Suprapubic skin (tissue), 4 donors: Measurements from ENCODE around the gene MAP7D1. TPM values are rescaled to one million over a fixed set of nuclear protein-coding genes. Genes with fewer than 3 reads are reported as not detected.
A peak's percentile ranks its signal among the peaks of the same experiment; 100 is the strongest.

ENCODE experiments used
- DNase-seq, 2 donors: peaks; one replicate each; pipeline ENCODE4 v3.0.0-alpha.2; 2019; ENCODE audit warnings: low spot score in 2 of 2
- H3K27ac ChIP-seq: fragments of 200-600 bp; sonication (generic); one replicate; pipeline ENCODE4 v1.5.1; 2019
- H3K27me3 ChIP-seq: fragments of 200-600 bp; sonication (generic); one replicate; pipeline ENCODE4 v1.5.1; 2019
- H3K36me3 ChIP-seq: fragments of 200-600 bp; sonication (generic); one replicate; pipeline ENCODE4 v1.5.1; 2019
- H3K4me1 ChIP-seq: fragments of 200-600 bp; sonication (generic); one replicate; pipeline ENCODE4 v1.5.1; 2019
- H3K4me3 ChIP-seq: fragments of 200-600 bp; sonication (generic); one replicate; pipeline ENCODE4 v1.5.1; 2019; ENCODE audit warnings: mild to moderate bottlenecking
- H3K9me3 ChIP-seq: fragments of 200-600 bp; sonication (generic); one replicate; pipeline ENCODE4 v1.5.1; 2019
- EP300 ChIP-seq: sonication (generic); formaldehyde crosslinking; IDR thresholded peaks from one replicate; pipeline ENCODE4 v1.6.1; 2017; ENCODE audit warnings: antibody characterized with exemption
- POLR2A ChIP-seq, 2 donors: fragments of 450-650 bp; IDR thresholded peaks; one replicate each; pipeline ENCODE4 v1.6.1; 2017; ENCODE audit warnings: antibody characterized with exemption in 2 of 2, mild to moderate bottlenecking in 2 of 2, moderate library complexity in 2 of 2
- POLR2AphosphoS5 ChIP-seq, 3 donors: sonication (generic); formaldehyde crosslinking; IDR thresholded peaks; one replicate each; pipeline ENCODE4 v1.6.1; 2017; ENCODE audit warnings: antibody characterized with exemption in 3 of 3
- WGBS: methylation state at CpG from one replicate; pipeline ENCODE4 v1.1.5; 2018; 5-methylcytosine and 5-hydroxymethylcytosine counted together
- total RNA-seq, 4 donors: library from RNA; depleted of rRNA; stranded (reverse); fragments of >200 nt; gene quantifications; one replicate each; pipeline ENCODE4 v1.1.0, GENCODE V29; 2016
- TF ChIP-seq, protein P1 (sequence below), 2 donors: fragments of 200-600 bp in 1 of 2; fragments of 450-650 bp in 1 of 2; sonication (generic) in 1 of 2; IDR thresholded peaks; one replicate each; pipeline ENCODE4 v1.5.1; 2016 to 2019; ENCODE audit warnings: antibody characterized with exemption in 2 of 2, mild to moderate bottlenecking in 1 of 2, moderate library complexity in 1 of 2

The MAP7D1 gene
- total RNA-seq, 4 donors from 2014 or later, result 80.0 to 119 (median 94.6) TPM

DNA sequence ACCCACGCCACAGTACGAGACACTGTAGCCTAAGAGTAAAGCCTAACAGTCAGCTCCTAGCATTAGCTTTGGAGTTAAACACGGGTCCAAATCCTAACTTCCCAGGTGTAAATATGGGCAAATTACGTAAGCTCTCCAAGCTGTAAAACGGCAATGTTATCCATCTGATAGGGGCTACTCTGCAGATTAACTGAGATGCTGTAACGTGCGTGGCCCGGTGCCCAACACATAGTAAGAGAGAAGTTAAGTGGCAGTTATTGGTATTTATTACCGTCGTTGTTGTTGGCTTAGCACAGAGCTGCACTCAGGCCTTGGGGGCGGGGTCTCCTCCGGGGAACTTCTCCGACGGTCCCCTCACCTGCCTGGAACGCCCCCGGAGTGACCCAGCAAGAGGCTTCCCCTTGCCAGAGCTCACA, 7.1 kb upstream of the MAP7D1 start:
- no peaks in the 10 kb centered on the region for H3K27me3 ChIP-seq
- peak overlapping the region; percentile 97 for H3K27ac ChIP-seq
- no peak for DNase-seq
- peak overlapping the region; percentile 74 for H3K4me3 ChIP-seq
- TF ChIP-seq POLR2A (IDR thresholded peaks at IDR 0.05) (no peak), POLR2AphosphoS5 (IDR thresholded peaks at IDR 0.05) (no peak), EP300 (no peak)
- TF ChIP-seq, protein P1, sequence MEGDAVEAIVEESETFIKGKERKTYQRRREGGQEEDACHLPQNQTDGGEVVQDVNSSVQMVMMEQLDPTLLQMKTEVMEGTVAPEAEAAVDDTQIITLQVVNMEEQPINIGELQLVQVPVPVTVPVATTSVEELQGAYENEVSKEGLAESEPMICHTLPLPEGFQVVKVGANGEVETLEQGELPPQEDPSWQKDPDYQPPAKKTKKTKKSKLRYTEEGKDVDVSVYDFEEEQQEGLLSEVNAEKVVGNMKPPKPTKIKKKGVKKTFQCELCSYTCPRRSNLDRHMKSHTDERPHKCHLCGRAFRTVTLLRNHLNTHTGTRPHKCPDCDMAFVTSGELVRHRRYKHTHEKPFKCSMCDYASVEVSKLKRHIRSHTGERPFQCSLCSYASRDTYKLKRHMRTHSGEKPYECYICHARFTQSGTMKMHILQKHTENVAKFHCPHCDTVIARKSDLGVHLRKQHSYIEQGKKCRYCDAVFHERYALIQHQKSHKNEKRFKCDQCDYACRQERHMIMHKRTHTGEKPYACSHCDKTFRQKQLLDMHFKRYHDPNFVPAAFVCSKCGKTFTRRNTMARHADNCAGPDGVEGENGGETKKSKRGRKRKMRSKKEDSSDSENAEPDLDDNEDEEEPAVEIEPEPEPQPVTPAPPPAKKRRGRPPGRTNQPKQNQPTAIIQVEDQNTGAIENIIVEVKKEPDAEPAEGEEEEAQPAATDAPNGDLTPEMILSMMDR (IDR thresholded peaks at IDR 0.05), result no peak
- H3K36me3 ChIP-seq, result no peaks in the 10 kb centered on the region
- under 1% methylated on average over 14 of the region's 16 CpGs for WGBS
- H3K9me3 ChIP-seq, result no peaks in the 10 kb centered on the region
- H3K4me1 ChIP-seq, result peaks cover 53% of the 10 kb centered on the region

DNA sequence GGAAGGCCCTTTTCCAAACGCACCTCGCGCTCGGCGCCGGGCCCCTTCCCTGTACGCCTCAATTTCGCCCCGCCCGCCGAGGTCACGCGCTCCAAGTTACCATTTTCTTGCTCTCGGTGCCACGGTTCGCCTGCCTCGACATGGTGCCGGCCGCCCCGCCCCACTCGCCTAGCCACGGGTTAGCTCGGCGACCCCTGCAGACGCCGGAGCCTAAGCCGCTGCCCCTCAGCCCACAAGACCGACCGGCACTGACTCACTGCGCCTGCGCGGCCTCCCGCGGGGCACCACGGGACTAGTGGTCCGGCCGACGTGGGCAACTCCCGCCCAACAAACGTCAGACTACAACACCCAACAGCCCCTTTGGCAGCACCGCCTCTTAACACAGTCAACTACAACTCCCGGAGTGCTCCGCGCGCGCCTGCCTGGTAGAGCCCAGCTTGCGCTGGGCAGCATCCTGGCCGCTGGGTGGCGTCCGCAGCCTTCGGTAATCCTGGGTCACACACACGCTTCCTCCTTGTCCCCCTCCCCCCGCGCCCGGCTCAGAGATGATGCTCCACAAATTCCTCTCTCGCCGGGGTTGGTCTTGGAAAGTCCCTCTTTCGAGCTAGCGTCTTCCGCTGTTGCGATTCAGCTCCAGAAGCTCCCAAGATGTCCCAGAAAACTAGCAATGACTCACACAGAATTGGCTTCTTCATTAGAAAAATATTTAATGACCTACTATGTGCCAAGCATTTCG, 6.6 kb upstream of the MAP7D1 start, which contains the start of gene TRAPPC3:
TRAPPC3 (minus strand) TSS at position 250 of the 736 bp plus-strand sequence; CDS start at position 142, 108 bp downstream.
- under 1% methylated on average over 26 of the region's 62 CpGs for WGBS
- TF ChIP-seq POLR2AphosphoS5 (IDR thresholded peaks at IDR 0.05) (peak; percentile 55 to 61 (median 59)), POLR2A (IDR thresholded peaks at IDR 0.05) (peak; percentile 81 to 83), EP300 (no peak)
- TF ChIP-seq, protein P1 (IDR thresholded peaks at IDR 0.05), result peak; percentile 97 to 98
- no peaks in the 10 kb centered on the region for H3K36me3 ChIP-seq
- no peaks in the 10 kb centered on the region for H3K27me3 ChIP-seq
- peak within 1 kb of the TSS; percentile 74 for H3K4me3 ChIP-seq
- H3K4me1 ChIP-seq, result peaks cover 51% of the 10 kb centered on the region
- no peaks in the 10 kb centered on the region for H3K9me3 ChIP-seq
- peak; percentile 100 for DNase-seq
- peak within 1 kb of the TSS; percentile 97 for H3K27ac ChIP-seq

DNA sequence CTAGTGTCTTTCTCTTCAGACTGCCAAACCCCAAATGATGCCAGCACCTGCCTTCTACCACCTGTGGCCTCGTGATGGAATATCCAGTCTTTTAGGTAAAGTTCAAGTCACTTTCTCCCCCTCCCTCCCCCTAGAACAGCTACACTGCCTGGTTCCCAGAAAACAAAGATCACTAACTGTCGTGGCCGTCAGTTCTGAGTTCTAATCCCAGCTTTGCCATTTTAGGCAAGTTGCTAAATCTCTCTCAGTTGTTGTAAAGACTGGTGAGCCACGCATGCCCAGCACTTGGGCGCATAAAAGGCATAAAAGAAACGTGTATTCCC, 6.0 kb upstream of the MAP7D1 start:
- DNase-seq, result no peak
- H3K9me3 ChIP-seq, result no peaks in the 10 kb centered on the region
- H3K4me1 ChIP-seq, result peaks cover 52% of the 10 kb centered on the region
- no peaks in the 10 kb centered on the region for H3K36me3 ChIP-seq
- no peaks in the 10 kb centered on the region for H3K27me3 ChIP-seq
- no peak for TF ChIP-seq POLR2A (IDR thresholded peaks at IDR 0.05)
- peak in 1 of 3 donors; percentile 44 for TF ChIP-seq POLR2AphosphoS5 (IDR thresholded peaks at IDR 0.05)
- H3K27ac ChIP-seq, result peak overlapping the region; percentile 97
- WGBS, result 10% methylated on average over 6 of the region's 6 CpGs
- peak overlapping the region; percentile 74 for H3K4me3 ChIP-seq

DNA sequence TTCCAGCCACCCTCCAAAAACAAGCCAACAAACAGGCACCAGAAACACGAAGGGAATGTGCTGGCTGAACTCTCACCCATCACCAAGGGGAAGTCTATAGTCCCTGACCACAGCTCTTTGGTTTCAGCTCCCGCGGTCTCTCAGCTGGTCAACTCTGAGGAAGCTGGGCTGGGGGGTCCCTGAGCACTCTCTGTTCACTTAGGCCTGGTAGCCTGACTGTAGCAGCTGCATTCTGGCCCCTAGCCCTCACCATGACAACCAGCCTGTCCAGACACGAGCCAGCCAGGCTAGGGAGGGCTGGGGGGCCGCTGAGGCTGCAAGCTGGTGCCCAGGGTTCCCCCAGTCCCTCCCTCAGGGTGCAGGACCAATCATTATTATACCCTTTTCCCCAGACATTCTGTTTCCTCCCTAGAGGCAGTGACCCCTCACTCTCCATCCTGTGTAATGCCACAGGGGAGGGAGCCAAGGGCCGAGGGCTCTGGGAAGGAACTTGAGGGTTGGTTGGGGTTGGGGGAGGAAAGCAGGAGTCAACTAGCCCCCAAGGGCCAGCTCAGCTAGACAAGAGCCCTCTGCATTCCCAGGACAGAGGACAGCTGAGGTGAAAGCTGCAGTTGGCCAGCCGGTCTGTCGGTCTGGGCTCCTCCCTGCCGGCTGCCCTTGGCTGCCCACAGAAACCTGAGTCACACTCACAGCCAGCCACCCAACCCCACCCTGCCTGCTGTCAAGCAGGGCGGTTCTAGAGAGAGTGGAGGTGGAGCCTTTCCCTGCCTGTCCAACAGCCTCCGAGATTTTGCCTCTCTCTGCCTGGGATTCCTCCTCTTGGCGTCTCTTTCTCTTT, 5.4 kb upstream of the MAP7D1 start:
- Histone ChIP-seq H3K4me3 (peak overlapping the region; percentile 21), H3K36me3 (no peaks in the 10 kb centered on the region), H3K9me3 (no peaks in the 10 kb centered on the region), H3K27ac (peak overlapping the region; percentile 97), H3K4me1 (peaks cover 57% of the 10 kb centered on the region), H3K27me3 (no peaks in the 10 kb centered on the region)
- peak; percentile 95 to 97 for DNase-seq
- TF ChIP-seq, protein P1 (IDR thresholded peaks at IDR 0.05), result no peak
- TF ChIP-seq EP300 (no peak), POLR2AphosphoS5 (IDR thresholded peaks at IDR 0.05) (peak in 1 of 3 donors; percentile 79), POLR2A (IDR thresholded peaks at IDR 0.05) (peak in 1 of 2 donors; percentile 27)
- 10% methylated on average over 7 of the region's 12 CpGs for WGBS

DNA sequence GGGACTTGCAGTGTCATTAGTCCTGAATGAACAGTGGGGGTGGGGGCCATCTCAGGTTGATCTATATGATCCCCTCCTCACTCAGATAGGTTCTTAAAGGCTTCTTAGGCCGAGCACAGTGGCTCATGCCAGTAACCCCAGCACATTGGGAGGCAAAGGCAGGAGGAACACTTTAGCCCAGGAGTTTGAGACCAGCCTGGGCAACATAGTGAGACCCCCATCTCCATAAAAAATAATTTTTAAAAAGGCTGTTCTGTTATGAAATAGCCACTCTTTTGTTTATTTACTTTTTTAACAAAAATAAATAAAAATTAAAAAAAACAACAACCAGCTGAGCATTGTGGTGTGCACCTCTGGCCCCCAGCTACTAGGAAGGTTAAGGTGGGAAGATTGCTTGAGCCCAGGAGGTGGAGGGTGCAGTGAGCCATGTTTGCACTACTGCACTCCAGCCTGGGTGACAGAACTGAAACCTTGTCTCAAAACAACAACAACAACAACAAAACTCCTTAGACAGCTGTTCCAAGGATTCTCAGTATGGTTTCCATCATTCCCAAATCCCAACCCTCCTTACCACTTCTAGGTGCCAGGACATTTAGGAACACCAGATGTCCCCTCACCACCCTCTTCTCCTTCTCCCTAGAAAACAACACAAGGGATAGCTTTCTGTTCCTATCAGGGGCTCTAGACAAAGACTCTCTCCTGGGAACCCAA, 4.7 kb upstream of the MAP7D1 start:
- Histone ChIP-seq H3K4me3 (peak overlapping the region; percentile 21), H3K4me1 (peaks cover 57% of the 10 kb centered on the region)
- TF ChIP-seq, protein P1 (IDR thresholded peaks at IDR 0.05), result no peak
- TF ChIP-seq POLR2AphosphoS5 (IDR thresholded peaks at IDR 0.05) (no peak), POLR2A (IDR thresholded peaks at IDR 0.05) (no peak), EP300 (no peak)

More for the DNA sequence above, 4.7 kb upstream of the MAP7D1 start:
- H3K36me3 ChIP-seq, result no peaks in the 10 kb centered on the region
- no peak for DNase-seq
- WGBS, result 10% methylated on average over 1 of the region's 1 CpG
- peak overlapping the region; percentile 97 for H3K27ac ChIP-seq
- no peaks in the 10 kb centered on the region for H3K27me3 ChIP-seq
- no peaks in the 10 kb centered on the region for H3K9me3 ChIP-seq
